GM21786 (cell line): ENCODE measurements around the gene PLAGL2.

Experiments
- ATAC-seq: cut with Tn5 transposase; IDR thresholded peaks from one replicate; pipeline ENCODE4 v1.9.1; 2021; ENCODE audit not compliant: unreplicated experiment

PLAGL2 gene

DNA sequence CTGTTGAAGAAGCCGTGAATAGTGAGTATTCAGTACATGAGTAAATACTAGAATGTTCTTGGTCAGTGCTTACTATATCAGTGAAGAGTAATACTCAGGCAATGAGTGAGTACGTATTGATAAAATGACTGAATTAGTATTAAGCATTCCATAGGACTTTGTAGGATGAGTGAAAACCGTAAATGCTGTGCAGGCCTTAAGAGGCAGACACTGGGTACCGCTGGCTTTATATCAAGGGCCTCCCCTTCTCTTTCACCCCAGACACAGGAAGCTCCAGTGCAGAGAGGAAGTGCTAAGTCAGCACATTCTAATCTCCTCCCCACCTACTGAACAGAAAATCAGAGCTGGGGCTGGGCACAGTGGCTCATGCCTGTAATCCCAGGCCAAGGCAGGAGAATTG lies 24.3 kb upstream of the PLAGL2 start:
- no peak for ATAC-seq

DNA sequence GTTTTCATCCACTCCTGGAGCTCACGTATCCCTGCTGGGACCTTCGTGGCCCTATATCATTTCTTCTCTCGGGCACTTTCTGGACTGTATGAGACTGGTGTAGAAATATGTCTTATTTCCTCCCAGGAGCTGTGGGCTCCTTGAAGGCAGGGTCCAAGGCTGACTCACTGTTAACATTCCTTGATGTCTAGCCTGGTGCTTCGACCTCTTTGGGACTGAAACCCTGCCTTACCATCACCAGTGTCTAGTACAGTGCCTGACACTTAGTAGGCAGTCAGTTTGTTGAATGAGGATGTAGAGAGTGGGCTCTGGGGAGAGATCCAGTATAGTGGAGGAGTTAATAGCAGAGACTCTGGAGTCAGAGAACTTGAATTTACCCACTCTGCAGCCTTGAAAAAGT lies 23.7 kb upstream of the PLAGL2 start:
- ATAC-seq: no peak

DNA sequence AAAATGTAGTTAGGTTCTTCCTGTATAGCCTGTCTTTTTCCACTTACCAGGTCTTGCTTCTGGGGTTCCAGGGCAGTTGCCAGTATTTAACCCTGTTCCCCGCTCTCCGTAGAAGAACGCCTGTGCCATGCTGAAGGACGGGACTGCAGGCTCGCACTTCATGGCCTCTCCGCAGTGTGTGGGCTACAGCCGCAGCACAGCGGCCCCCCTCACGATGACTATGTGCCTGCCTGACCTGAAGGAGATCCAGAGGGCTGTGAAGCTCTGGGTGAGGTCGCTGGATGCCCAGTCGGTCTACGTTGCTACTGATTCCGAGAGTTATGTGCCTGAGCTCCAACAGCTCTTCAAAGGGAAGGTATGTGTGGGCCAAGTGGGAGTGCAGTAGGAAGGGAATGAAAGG lies 23.2 kb upstream of the PLAGL2 start:
- no peak for ATAC-seq

DNA sequence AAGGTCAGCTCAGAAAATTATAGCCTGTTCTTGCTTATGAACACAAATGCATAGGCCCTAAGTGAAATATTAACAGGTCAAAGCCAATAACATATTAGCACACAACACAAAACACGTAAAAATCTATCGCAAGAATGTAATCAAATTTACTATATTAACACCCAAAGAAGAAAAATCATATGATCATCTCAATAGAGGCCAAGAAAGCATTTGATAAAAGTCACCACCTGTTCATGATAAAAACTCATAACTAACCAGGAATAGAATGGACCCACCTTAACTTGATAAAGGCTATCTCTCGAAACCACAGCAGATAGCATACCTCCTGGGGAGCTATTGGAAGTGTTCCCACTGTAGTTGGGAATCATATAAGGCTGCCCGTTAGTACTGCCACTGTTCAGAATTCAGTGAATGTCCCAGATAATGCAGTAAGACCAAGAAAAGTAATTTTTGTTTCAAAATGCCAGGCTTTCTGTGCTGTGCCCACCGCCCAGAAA lies 21.8 kb upstream of the PLAGL2 start:
- ATAC-seq: no peak

DNA sequence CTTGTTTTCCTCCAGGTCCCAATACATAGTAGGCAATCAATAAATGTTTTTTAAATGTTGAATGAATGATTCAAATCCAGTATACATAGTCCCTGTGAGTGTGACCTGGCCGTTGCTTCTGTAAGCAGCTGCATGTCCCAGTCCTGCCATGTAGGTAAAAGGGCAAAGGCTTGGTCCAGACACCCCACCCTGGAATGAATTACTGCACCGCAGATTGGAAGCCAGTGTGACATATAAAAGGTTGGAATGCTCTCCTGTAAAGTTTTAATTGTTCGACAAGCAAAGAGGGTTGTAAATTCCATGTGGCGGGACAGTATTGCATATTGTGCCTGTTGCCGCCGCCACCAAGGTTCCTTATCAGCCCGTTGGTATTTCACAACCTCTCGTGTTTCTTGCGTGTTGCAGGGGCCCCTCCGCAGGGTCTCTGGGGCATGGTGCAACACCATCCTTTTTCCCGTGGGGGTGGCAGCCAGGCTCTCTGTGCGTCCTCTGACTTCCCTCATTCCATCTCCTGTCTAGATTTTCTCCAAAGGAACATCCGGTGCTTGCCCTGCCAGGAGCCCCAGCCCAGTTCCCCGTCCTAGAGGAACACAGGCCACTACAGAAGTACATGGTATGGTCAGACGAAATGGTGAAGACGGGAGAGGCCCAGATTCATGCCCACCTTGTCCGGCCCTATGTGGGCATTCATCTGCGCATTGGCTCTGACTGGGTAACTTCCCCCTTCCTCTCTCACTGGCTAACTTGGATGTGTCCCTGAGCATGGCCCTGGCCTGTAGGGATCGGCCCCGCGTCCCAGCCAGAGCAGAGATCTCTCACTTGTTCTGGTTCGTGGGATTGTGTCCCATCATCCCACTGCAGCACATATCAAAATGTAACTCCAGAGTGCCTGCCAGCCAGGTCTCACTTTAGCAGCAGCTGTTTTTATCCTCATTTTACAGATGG lies 20.5 kb upstream of the PLAGL2 start:
- ATAC-seq: no peak

DNA sequence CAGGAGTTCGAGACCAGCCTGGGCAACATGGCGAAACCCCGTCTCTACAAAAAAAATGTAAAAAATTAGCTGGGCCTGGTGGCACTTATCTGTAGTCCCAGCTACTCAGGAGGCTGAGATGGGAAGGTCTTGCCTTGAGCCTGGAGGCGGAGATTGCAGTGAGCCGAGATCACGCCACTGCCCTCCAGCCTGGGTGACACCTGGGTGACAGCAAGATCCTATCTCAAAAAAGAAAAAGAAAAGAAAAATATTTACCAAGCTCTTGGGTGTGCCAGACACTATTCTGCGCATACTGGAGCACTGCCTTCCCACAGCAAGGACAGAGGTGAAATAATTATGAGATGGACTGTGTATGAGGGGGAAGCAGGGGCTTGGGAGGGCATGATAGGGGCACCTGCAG lies 19.8 kb upstream of the PLAGL2 start:
- ATAC-seq: no peak

DNA sequence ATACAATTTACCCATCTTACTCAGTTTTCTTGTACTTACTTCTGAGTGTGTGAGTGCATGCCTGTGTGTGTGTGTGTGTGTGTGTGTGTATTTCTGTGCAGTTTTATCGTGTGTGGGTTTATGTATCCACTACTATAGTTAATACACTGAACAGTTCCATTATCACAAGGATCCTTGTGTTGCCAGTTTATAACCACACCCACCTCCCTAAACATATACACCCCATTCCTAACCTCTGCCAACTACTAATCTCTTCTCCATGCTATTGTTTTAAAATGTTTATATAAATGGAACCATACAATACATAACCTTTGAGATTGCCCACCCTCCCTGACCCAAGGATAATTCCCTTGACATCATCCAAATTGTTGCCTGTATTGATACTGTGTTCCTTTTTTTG lies 18.8 kb upstream of the PLAGL2 start:
- ATAC-seq: no peak

DNA sequence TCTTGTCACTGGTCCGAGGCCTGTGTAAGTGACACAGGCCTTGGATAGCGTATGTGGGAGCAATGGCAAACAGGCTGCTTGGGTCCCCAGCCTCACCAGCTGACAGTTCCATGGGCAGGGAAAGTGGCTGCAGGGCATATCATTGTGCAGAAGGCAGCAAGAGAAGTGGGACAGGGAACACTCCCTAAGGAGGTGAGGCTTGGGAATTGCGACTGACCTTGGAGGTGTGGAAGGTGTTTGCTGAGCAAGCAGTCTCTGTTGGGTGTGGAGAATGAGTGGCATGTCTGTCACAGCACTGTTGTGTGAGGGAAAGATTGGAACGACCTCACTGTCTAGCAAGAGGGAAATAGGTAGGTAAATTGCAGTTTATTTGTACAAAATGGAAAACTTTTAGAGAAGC lies 16.9 kb upstream of the PLAGL2 start:
- no peak for ATAC-seq

DNA sequence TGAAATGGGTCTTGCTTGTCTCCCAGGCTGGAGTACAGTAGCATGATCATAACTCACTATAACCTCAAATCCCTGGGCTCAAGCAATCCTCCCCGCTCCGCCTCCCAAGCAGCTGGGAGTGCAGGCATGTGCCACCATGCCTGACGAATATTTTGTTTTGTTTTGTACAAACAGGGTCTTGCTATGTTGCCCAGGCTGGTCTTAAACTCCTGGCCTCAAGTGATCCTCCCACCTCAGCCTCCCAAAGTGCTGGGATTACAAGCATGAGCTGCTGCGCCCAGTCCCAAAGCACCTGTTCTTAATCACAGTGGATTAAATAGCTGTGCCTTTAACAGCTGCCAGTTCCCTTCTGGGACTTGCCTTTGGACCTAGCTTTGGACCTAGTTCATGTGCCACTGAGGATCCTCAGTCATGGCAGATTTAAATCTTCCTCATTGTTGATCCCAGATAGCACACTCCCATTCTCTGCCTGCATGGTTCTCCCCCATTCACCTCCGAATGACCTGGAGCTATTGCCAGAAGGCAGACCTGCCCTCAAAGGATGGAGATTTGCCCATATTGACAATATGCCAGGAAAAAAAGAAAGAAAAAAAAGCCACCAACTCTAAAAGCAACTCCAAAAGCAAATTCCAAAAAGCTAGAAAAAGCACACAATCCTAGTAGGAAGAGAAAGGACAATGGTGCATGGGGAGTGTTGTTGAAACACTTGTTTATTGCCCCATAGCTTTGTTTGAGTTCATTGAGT lies 10.8 kb upstream of the PLAGL2 start:
- ATAC-seq: no peak

DNA sequence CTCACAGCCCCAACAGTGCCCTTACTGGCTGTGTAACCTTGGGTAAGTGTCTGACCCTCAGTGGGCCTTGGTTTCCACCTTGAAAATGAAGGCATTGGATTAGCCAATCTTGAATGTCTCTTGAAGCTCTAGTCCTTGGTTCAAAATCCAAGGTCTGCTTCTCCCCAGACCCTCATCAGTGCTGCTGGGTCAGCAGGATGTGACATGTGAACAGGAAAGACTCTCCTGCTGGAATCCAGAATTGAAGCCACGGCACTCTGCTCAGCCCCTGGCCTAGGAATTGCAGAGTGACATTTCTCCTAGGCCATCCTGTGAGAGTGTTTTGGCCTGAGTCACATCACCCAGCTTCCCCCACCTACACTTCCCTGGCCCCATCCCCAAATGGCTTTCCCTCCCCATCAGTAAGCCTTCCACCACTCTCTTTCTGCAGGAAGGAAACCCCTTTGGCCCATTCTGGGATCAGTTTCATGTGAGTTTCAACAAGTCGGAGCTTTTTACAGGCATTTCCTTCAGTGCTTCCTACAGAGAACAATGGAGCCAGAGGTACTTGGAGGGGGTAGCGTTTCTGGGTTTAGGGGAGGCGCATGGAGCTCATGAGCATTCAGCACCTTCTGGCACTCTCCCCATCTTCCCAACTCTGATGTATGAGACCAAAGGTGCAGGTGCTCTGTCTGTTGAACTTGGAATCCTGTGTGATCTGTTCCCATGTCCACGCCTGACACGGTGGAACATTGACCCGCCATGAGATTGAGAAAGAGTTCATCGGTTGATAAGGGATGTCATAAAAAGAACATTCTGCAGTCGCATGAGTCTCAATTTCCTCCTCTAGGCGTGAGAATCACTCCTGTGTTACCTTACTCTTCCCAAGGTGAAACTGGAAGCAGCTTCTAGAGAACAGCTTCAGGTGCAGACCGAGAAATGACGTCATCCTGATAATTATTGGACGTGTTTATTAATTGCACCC lies 8.9 kb upstream of the PLAGL2 start:
- no peak for ATAC-seq

DNA sequence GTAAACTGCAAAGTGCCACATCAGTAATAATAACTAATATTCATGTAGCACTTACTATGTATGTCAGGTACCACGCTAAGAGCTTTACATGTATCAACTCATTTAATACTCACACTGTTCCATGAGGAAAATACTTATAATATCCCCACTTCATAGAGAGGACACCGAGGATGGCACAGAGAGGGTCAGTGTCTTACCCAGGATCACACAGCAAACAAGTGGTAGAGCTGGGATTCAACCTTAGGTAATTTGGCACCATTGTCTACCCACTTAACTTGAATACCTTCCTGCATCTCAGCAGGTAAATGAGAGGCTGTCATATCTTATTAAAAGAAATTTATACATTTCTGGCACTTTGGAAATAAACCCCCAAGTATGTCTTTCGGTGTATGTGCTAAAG lies 8.2 kb upstream of the PLAGL2 start:
- ATAC-seq: no peak

DNA sequence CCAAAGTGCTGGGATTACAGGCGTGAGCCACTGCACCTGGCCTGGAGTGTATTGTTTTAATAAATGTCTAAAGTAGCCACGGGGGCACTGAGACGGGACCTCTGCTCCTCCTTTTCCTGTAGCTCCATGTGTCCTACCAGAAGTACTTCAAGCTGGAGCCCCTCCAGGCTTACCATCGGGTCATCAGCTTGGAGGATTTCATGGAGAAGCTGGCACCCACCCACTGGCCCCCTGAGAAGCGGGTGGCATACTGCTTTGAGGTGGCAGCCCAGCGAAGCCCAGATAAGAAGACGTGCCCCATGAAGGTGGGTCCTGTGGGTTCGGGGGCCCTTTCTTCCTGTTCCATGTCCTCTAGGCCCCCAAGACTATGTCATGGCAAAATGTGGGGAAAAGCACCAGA lies 7.6 kb upstream of the PLAGL2 start:
- ATAC-seq: no peak

DNA sequence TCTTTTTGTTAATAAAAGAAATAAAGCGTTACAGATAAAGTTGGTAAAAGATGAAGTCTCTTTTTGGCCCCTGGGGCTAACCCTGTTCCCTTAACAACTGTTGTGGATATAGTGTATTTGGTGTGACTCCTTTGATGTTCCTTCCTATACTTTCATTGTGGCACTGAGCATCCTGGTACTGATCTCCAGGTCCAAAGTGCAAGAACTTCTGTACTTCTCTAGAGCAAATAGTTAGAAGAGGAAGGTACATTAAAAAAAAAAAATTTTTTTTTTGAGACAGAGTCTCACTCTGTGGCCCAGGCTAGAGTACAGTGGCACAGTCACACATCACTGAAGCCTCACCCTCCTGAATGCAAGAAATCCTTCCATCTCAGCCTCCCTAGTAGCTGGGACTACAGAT lies 6.3 kb upstream of the PLAGL2 start:
- ATAC-seq: no peak

DNA sequence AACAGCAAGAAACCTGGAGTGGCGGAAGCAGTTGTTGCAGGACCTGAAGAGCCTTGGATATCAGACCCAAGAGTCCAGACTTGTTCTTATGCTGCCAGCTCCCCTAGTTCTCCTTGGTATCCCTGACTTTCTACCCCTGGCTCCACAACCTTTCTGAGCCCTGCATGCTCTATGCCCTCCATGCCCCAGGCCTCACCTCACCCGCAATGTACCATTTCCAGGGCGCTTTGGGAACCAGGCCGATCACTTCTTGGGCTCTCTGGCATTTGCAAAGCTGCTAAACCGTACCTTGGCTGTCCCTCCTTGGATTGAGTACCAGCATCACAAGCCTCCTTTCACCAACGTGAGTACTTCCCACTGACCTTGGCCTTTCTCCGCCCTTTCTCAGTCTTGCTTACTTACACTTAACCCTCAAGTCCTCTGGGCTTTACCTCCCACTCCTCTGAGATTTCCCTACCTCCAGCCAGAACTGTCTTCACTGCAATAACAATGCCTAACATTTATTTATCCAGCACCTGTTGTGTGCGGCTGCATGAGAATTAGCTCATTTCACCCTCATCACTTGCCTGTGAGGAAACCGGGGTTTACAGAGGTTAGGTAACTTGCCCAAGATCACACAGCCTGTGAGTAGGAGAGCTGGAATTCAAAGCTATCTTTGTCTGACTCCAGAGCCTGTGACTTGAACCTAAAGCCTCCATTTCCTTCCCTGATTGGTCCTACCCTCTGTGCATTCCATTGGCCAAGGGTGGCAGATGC lies 2.5 kb upstream of the PLAGL2 start:
- ATAC-seq: no peak

DNA sequence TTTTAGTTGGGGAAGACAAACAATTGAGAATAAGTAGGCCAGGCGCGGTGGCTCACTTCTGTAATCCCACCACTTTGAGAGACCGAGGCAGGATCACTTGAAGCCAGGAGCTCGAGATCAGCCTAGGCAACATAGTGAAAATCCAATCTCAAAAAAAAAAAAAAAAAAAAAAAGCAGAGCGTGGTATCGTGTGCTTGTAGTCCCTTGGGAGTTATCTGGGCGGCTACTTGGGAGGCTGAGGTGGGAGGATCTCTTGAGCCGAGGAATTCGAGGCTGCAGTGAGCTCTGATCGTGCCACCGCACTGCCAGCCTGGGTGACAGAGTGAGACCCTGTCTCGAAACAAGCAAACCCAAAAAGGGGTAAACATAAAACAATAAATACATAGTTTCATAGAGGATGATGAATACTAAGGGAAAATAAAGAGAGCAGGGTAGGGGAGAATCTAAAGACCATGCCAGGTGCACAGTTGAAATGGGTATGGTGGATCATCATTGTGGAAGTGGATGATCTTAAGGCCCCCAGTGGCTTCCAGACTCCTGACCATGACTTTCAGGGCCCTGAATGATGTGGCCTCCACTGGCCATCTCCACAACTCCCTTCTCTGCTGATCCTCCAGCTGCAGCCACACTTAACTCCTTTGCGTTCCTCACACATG lies 1.1 kb upstream of the PLAGL2 start:
- no peak for ATAC-seq

DNA sequence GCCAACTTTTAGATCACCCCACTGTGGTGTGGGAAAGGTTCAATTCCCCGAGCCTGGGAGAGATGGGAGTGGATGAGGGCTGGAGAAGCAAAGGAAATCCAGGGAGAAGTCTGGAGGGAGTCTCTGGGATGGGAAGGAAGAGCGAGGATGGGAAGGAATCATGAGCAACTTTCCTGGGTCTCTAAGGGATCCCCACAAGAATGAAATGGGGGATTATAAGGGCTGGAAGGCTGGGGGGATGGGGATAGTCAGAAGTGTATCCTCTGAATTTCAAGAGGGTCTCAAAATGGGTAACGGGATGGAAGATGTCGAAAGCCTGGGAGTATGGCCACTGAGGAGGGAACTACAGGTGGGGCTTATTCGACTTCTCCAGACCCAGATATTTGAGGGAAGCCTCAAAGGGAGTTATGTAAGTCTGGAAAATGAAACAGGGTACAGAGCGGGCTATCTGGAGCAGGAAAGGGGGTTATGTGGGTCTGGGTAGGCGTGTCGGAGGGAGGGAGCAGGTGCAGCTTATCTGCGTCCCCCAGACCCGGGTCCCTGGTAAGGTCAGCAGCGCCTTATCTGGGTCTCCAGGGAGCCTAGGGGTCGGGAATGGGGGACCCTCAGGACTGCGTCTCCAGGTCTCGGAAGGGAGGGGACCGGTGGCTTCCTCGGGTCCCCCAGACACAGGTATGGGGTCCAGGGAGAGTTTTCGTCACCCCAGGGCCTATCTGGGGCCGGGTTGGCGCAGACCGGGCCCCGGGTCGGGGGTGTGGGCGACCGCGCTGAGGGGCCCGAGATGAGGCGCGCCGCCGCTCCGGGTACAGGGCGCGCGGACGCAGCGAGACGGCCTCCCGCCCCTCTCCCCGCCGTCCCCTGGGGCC lies 550 bp downstream of the PLAGL2 start:
- peak; percentile 31 for ATAC-seq

DNA sequence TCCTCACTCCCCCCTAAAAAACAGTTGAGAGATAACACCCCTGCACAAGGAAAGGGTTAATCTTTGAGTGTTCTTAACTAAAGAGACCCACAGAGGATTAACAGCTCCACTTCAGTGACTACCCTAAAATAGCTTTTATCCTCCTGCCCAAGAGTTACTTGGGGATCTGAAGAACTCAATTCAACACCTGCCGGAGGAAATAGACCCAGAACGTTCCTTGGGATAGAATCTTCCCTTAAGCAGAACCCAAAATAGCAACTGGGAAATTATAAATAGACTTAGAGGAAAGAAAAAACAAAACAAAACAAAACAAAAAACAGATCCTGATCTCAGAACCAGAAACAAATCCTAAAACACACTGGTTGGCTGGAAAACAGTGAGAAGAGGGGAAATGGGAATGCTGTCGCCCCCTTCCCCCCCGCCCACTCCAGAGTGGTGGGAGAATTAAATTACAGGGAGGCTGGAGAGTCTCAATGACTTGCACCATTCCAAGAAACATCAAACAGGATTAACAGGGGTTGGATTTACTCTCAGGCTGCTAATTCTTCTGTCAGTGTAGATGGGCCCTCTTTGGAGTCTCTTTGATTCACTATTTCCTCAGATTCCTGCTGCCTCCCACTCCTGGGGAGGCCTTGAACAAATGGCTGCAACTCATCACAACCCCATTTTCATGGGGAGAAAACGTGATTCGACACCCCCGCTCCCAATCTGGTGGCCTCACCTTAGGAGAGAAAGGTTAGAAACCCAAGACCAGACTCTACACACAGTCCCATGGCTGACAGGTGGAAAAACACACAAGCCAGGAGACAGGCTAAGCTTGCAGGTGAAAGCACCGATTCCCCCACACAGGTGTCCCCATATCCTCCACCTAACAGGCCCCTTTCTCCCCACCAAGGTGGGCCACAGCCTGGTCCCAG lies 1.4 kb downstream of the PLAGL2 start:
- ATAC-seq: no peak
